KMS-11 (cell line): ENCODE data around the gene PTPRN2.

Source experiments
- H2AFZ ChIP-seq: fragments of 200-600 bp; sonication (generic); 2 replicates; pipeline ENCODE4 v1.6.1; 2016; ENCODE audit warnings: antibody characterized with exemption, mixed run types, low read depth
- H3K27ac ChIP-seq: fragments of 200-600 bp; sonication (generic); 2 replicates; pipeline ENCODE4 v1.6.1; 2016; ENCODE audit warnings: mild to moderate bottlenecking, mixed run types
- H3K27me3 ChIP-seq: fragments of 200-600 bp; sonication (generic); 2 replicates; pipeline ENCODE4 v1.6.1; 2017; ENCODE audit warnings: mild to moderate bottlenecking, low read depth, mixed run types, moderate library complexity; ENCODE audit not compliant: insufficient read depth
- H3K36me3 ChIP-seq: fragments of 200-600 bp; sonication (generic); 2 replicates; pipeline ENCODE4 v1.6.1; 2017; ENCODE audit warnings: mild to moderate bottlenecking, mixed run types; ENCODE audit not compliant: insufficient read depth
- H3K4me1 ChIP-seq: fragments of 200-600 bp; sonication (generic); 2 replicates; pipeline ENCODE4 v1.6.1; 2016; ENCODE audit warnings: mild to moderate bottlenecking, low read depth, mixed run types; ENCODE audit not compliant: poor library complexity, severe bottlenecking
- H3K4me2 ChIP-seq: fragments of 200-600 bp; sonication (generic); 2 replicates; pipeline ENCODE4 v1.7.0; 2016; ENCODE audit warnings: mild to moderate bottlenecking, mixed run types
- H3K4me3 ChIP-seq: fragments of 200-600 bp; sonication (generic); IDR thresholded peaks from 2 replicates; pipeline ENCODE4 v1.6.1; 2017; ENCODE audit warnings: low read depth, low read length, mixed read lengths; ENCODE audit not compliant: insufficient read depth
- H3K79me2 ChIP-seq: fragments of 200-600 bp; sonication (generic); 2 replicates; pipeline ENCODE4 v1.6.1; 2016; ENCODE audit warnings: low read depth, mixed run types; ENCODE audit not compliant: insufficient read depth
- H3K9ac ChIP-seq: fragments of 200-600 bp; sonication (generic); 2 replicates; pipeline ENCODE4 v1.6.1; 2016; ENCODE audit warnings: mild to moderate bottlenecking, mixed run types
- H4K20me1 ChIP-seq: fragments of 200-600 bp; sonication (generic); 2 replicates; pipeline ENCODE4 v1.6.1; 2016; ENCODE audit warnings: mild to moderate bottlenecking, mixed run types; ENCODE audit not compliant: insufficient read depth
- TF ChIP-seq, protein P1 (sequence below): fragments of 200-600 bp; sonication (generic); conservative IDR thresholded peaks from 2 replicates; pipeline ENCODE4 v1.6.1; 2017; ENCODE audit warnings: low read depth, mild to moderate bottlenecking, antibody characterized with exemption, low read length, moderate library complexity, mixed read lengths

Gene PTPRN2

DNA sequence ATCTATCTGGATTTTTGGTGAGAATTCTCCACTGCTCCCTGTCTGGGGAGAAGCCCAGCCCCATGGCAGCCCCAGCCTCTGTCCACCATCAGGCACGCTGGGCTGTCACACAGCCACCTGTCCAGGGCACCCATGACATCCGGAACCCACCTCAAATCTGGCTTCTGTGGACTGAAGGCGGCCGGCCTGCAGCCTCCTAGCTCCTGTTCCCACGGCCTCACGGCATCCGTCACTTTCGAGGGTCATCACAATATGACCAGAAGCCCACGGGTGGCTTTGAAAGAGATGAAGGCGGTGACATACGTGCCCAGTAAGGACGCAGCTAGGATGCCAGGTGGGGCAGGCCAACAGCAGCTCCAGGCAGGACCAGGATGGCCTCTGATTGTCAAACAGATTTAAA lies 140.9 kb downstream of the PTPRN2 start:
- Histone ChIP-seq H3K4me1 (no peaks in the 10 kb centered on the region), H4K20me1 (no peaks in the 10 kb centered on the region), H3K4me2 (no peak overlapping the region), H2AFZ (no peak overlapping the region), H3K9ac (no peak overlapping the region), H3K27me3 (peaks cover 26% of the 10 kb centered on the region; the same call in 1 of the 2 replicates), H3K36me3 (no peaks in the 10 kb centered on the region), H3K27ac (no peak overlapping the region), H3K4me3 (no peak overlapping the region), H3K79me2 (no peaks in the 10 kb centered on the region)
- TF ChIP-seq, protein P1, sequence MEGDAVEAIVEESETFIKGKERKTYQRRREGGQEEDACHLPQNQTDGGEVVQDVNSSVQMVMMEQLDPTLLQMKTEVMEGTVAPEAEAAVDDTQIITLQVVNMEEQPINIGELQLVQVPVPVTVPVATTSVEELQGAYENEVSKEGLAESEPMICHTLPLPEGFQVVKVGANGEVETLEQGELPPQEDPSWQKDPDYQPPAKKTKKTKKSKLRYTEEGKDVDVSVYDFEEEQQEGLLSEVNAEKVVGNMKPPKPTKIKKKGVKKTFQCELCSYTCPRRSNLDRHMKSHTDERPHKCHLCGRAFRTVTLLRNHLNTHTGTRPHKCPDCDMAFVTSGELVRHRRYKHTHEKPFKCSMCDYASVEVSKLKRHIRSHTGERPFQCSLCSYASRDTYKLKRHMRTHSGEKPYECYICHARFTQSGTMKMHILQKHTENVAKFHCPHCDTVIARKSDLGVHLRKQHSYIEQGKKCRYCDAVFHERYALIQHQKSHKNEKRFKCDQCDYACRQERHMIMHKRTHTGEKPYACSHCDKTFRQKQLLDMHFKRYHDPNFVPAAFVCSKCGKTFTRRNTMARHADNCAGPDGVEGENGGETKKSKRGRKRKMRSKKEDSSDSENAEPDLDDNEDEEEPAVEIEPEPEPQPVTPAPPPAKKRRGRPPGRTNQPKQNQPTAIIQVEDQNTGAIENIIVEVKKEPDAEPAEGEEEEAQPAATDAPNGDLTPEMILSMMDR, result no peak

DNA sequence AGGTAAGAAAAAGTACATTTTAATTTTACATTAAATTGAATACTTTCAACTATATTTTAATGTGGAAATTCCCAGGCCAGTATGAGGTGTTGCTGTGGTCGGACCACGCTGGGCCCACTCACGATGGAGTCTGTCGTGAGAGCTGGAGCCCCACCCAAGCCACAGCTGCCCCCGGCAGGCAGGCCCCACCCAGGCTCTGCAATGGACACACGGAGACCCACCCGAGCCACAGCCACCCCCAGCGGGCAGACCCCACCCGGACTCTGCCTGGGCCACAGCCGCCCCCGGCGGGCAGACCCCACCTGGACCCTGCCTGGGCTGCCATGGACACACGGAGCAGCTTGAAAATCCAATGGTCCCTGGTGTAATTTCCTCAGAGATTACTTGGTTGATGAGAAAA lies 141.3 kb downstream of the PTPRN2 start:
- H3K4me2 ChIP-seq, result no peak overlapping the region
- no peaks in the 10 kb centered on the region for H4K20me1 ChIP-seq
- H2AFZ ChIP-seq, result no peak overlapping the region
- no peak overlapping the region for H3K27ac ChIP-seq
- TF ChIP-seq, protein P1, result no peak
- no peaks in the 10 kb centered on the region for H3K36me3 ChIP-seq
- no peak overlapping the region for H3K4me3 ChIP-seq
- no peaks in the 10 kb centered on the region for H3K79me2 ChIP-seq
- H3K9ac ChIP-seq, result no peak overlapping the region
- peaks cover 26% of the 10 kb centered on the region; the same call in 1 of the 2 replicates for H3K27me3 ChIP-seq
- no peaks in the 10 kb centered on the region for H3K4me1 ChIP-seq

DNA sequence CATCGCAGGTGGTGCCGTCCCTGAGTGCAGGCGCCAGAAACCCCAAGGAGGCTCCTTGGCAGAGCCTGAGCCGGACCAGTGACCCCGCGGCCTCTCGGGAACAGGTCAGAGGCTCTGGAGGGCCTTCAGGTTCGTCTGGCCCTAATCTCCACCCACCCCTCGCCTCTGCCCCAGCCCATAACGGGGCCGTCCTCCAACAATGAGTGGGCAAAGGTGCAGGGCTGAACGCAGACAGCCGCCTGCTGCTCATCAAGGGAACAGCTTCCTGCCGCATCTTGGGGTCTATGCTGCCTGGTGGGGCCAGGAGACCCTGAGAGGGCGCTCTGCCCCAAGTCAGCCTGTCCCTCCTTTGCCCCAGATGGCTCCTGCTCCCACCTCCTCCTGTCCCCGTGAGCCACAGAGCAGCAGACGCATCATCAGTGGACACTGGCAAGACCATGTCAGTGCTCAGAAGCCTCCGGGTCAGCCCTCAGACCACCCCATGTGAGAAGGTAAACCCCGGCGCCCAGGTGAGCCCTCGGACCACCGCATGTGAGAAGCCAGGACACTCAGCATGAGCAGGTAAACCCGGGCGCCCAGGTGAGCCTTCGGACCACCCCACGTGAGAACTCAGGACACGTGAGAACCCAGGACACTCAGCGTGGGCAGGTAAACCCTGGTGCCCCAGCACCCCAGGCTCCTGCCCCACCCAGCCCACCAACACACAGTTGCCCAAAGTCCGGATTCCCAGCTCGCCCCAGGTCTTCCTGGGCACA lies 142.0 kb downstream of the PTPRN2 start:
- peaks cover 25% of the 10 kb centered on the region; the same call in 1 of the 2 replicates for H3K27me3 ChIP-seq
- TF ChIP-seq, protein P1, result no peak
- H3K4me1 ChIP-seq, result no peaks in the 10 kb centered on the region
- H3K9ac ChIP-seq, result no peak overlapping the region
- no peaks in the 10 kb centered on the region for H4K20me1 ChIP-seq
- H2AFZ ChIP-seq, result no peak overlapping the region
- H3K4me2 ChIP-seq, result no peak overlapping the region
- no peak overlapping the region for H3K27ac ChIP-seq
- no peaks in the 10 kb centered on the region for H3K79me2 ChIP-seq
- no peak overlapping the region for H3K4me3 ChIP-seq
- no peaks in the 10 kb centered on the region for H3K36me3 ChIP-seq

DNA sequence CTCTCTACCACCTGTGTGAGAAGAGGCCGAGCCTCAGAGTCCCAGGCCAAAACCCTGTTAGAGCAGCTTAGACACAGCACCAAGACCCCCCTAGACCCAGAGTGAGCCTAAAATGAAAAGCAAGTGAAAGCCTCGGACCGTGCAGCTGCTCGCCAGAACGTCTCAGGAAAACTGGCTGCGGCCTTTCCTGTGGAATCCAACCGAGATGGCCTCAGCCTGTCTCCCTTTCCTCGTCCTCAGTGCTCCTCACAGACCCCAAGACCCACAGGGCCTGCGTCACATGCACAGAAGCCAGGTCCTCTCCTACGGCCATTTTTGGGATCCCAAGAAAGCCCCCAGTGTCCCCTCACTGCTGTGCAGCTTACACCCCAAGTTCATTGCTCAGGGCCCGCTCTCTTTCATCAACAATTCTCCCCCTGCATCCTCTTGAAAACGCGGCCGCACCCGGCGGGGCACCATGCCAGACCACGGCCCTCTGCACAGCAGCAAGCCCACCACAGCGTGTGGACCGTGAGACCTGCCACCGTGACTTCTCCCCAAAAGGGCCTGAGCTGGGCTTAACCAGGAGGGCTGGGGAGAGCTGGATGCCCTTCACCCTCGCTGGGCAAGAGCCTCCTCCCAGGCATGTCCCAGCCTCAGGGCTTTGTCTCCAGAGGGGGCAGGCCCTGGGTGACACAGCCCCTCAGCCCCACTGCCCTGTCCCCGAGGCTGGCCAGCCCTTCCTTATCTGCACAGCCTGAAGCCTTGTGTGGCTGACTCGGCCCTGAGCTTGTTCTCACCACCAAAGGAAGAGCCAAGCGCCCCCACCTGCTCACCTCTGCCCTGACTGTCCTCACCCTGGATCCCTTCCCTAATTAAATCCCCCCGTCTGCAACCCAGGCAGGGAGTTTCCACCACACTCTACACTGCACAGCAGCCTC lies 142.9 kb downstream of the PTPRN2 start:
- H3K4me3 ChIP-seq, result no peak overlapping the region
- no peaks in the 10 kb centered on the region for H3K36me3 ChIP-seq
- H2AFZ ChIP-seq, result no peak overlapping the region
- no peaks in the 10 kb centered on the region for H3K79me2 ChIP-seq
- H3K4me2 ChIP-seq, result no peak overlapping the region
- H3K4me1 ChIP-seq, result no peaks in the 10 kb centered on the region
- H3K27me3 ChIP-seq, result peaks cover 24% of the 10 kb centered on the region; the same call in 1 of the 2 replicates
- H3K9ac ChIP-seq, result no peak overlapping the region
- H3K27ac ChIP-seq, result no peak overlapping the region
- TF ChIP-seq, protein P1, result no peak
- no peaks in the 10 kb centered on the region for H4K20me1 ChIP-seq
